ENCODE results near the gene KDELR1. TPM values are rescaled to one million over a fixed set of nuclear protein-coding genes. Genes with fewer than 3 reads are reported as not detected.
A peak's percentile ranks its signal among the peaks of the same experiment; 100 is the strongest.

The KDELR1 gene
- total RNA-seq, 1 donor from 2014 or later: 325 TPM

- Mint-ChIP-seq H3K27ac (ENCODE audit: unreplicated experiment) (no peak overlapping the region), H3K4me1 (ENCODE audit: unreplicated experiment) (peaks cover 8% of the 10 kb centered on the region), H3K27me3 (ENCODE audit: unreplicated experiment) (peaks cover 4% of the 10 kb centered on the region), H3K4me3 (ENCODE audit: unreplicated experiment) (no peak overlapping the region), H3K9me3 (ENCODE audit: unreplicated experiment) (no peaks in the 10 kb centered on the region), H3K36me3 (ENCODE audit: low read depth, unreplicated experiment) (peaks cover 4% of the 10 kb centered on the region)
- no peak for TF ChIP-seq CTCF (IDR thresholded peaks at IDR 0.05; ENCODE audit: unreplicated experiment)
- DNase-seq (ENCODE audit: low spot score): no peak
Measured at GRCh38 chr19:48338253-48338755, 53.0 kb downstream of the KDELR1 start.

- Mint-ChIP-seq H3K4me1 (ENCODE audit: unreplicated experiment) (peaks cover 20% of the 10 kb centered on the region), H3K9me3 (ENCODE audit: unreplicated experiment) (no peaks in the 10 kb centered on the region), H3K36me3 (ENCODE audit: low read depth, unreplicated experiment) (no peaks in the 10 kb centered on the region), H3K27me3 (ENCODE audit: unreplicated experiment) (peaks cover 7% of the 10 kb centered on the region), H3K4me3 (ENCODE audit: unreplicated experiment) (peak overlapping the region; percentile 92), H3K27ac (ENCODE audit: unreplicated experiment) (peak overlapping the region; percentile 48)
- peak; percentile 91 for DNase-seq (ENCODE audit: low spot score)
- peak; percentile 65 for TF ChIP-seq CTCF (IDR thresholded peaks at IDR 0.05; ENCODE audit: unreplicated experiment)
Measured at GRCh38 chr19:48333467-48334384, 57.6 kb downstream of the KDELR1 start.

DNA sequence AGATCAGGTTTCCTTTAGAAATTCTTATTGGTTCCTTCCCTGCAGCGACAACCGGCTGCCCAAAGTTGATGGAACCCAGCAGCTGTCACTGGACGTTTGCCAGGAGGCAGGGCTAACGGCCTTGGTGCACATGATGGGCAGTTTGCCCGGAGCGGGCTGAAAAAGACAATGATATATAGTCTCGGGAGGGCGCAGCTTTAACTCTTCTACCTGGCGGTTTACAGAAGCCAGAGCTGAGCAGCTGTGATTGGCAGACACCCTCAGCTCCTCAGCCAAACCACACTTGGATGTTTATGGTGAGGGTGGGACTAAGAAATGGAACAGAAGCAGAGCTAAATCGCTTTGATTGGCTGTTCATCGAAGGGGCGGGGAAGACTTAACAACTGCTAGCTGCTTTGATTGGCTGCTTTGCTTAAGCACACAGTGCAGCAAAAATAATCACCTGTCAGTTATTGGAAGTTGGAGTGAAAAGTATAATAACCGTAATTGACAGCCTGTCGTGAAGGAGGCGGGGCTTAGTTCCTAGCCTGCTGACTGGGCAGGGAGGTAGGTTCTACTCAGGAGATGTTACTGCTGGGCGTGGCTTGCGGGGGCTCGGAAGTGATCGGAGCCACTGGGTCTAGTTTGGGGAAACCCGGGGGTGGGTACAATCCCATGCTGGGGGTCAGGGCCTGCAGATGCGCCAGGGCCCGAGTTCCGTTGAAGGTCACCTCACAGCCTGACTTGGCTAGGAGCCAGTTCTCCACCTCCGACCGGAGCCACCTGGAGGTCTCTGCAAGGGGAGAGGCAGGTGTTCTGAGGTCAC is 58.5 kb downstream of the KDELR1 start:
- peak overlapping the region; percentile 92 for H3K4me3 Mint-ChIP-seq (ENCODE audit: unreplicated experiment)
- H3K9me3 Mint-ChIP-seq (ENCODE audit: unreplicated experiment): no peaks in the 10 kb centered on the region
- no peak for TF ChIP-seq CTCF (IDR thresholded peaks at IDR 0.05; ENCODE audit: unreplicated experiment)
- peaks cover 20% of the 10 kb centered on the region for H3K4me1 Mint-ChIP-seq (ENCODE audit: unreplicated experiment)
- H3K27me3 Mint-ChIP-seq (ENCODE audit: unreplicated experiment): peaks cover 7% of the 10 kb centered on the region
- DNase-seq (ENCODE audit: low spot score): peak; percentile 57
- peak overlapping the region; percentile 48 for H3K27ac Mint-ChIP-seq (ENCODE audit: unreplicated experiment)
- no peaks in the 10 kb centered on the region for H3K36me3 Mint-ChIP-seq (ENCODE audit: low read depth, unreplicated experiment)

Other genes with a start within 250 kb of the KDELR1 start
- gene LIG1, start 221.2 kb downstream of the KDELR1 start, total RNA-seq (ENCODE audit: unreplicated experiment): 51.5 TPM
- 8.8 TPM for gene ZSWIM9, start 220.9 kb downstream of the KDELR1 start, total RNA-seq (ENCODE audit: unreplicated experiment)
- gene CARD8, start 135.6 kb downstream of the KDELR1 start, total RNA-seq (ENCODE audit: unreplicated experiment): 210 TPM
- gene ZNF114, start 121.5 kb downstream of the KDELR1 start, total RNA-seq (ENCODE audit: unreplicated experiment): 12.2 TPM
- gene EMP3, start 66.0 kb downstream of the KDELR1 start, total RNA-seq (ENCODE audit: unreplicated experiment): 10.0 TPM
- gene TMEM143, start 27.6 kb downstream of the KDELR1 start, total RNA-seq (ENCODE audit: unreplicated experiment): 8.5 TPM
- not detected for gene SYNGR4, start 27.2 kb downstream of the KDELR1 start, total RNA-seq (ENCODE audit: unreplicated experiment)
- 25.2 TPM for gene GRIN2D, start 2.1 kb upstream of the KDELR1 start, total RNA-seq (ENCODE audit: unreplicated experiment)
- 38.4 TPM for gene GRWD1, start 54.4 kb upstream of the KDELR1 start, total RNA-seq (ENCODE audit: unreplicated experiment)
- gene KCNJ14, start 64.0 kb upstream of the KDELR1 start, total RNA-seq (ENCODE audit: unreplicated experiment): 0.95 TPM
- 165 TPM for gene CYTH2, start 77.8 kb upstream of the KDELR1 start, total RNA-seq (ENCODE audit: unreplicated experiment)
- gene LMTK3, start 120.3 kb upstream of the KDELR1 start, total RNA-seq (ENCODE audit: unreplicated experiment): 3.0 TPM
- gene SULT2B1, start 160.6 kb upstream of the KDELR1 start, total RNA-seq (ENCODE audit: unreplicated experiment): 0.62 TPM
- gene SPACA4, start 215.2 kb upstream of the KDELR1 start, total RNA-seq (ENCODE audit: unreplicated experiment): not detected
- gene FAM83E, start 223.5 kb upstream of the KDELR1 start, total RNA-seq (ENCODE audit: unreplicated experiment): 0.64 TPM
- 1,683 TPM for gene RPL18, start 227.6 kb upstream of the KDELR1 start, total RNA-seq (ENCODE audit: unreplicated experiment)
- gene SPHK2, start 228.0 kb upstream of the KDELR1 start, total RNA-seq (ENCODE audit: unreplicated experiment): 24.7 TPM
- 4.3 TPM for gene DBP, start 245.8 kb upstream of the KDELR1 start, total RNA-seq (ENCODE audit: unreplicated experiment)